CD14-positive monocyte (primary cell): ENCODE measurements around the gene ARHGAP30. TPM values are rescaled to one million over a fixed set of nuclear protein-coding genes. Genes with fewer than 3 reads are reported as not detected.

Experiments
- DNase-seq, 3 donors: peaks; one replicate each; pipeline ENCODE4 v3.0.0-alpha.2; 2011 to 2022
- H2AFZ ChIP-seq: 2 replicates; pipeline ENCODE4 v1.6.0; 2012; ENCODE audit warnings: mild to moderate bottlenecking, low read depth, low read length, inconsistent platforms; ENCODE audit not compliant: insufficient read depth, poor library complexity, severe bottlenecking
- H3K27ac ChIP-seq, 2 donors: 1 replicate in 1 of 2; 2 replicates in 1 of 2; pipeline ENCODE4 v1.5.1; 2012 to 2013; ENCODE audit warnings: low read length in 2 of 2, control low read depth in 1 of 2, inconsistent platforms in 1 of 2, low read depth in 1 of 2, mild to moderate bottlenecking in 1 of 2
- H3K27me3 ChIP-seq, 2 donors: one replicate each; pipeline versions ENCODE4 v1.6.0 to v1.6.1; 2011 to 2013; ENCODE audit warnings: low read length in 2 of 2; ENCODE audit not compliant: control insufficient read depth in 2 of 2, insufficient read depth in 2 of 2
- H3K36me3 ChIP-seq, 2 donors: replicated peaks in 1 of 2; 1 replicate in 1 of 2; 2 replicates in 1 of 2; pipeline versions ENCODE4 v1.5.1 to v1.6.1; 2012 to 2013; ENCODE audit warnings: low read length in 2 of 2, control low read depth in 1 of 2, inconsistent platforms in 1 of 2, mild to moderate bottlenecking in 1 of 2; ENCODE audit not compliant: insufficient read depth in 2 of 2, control insufficient read depth in 1 of 2
- H3K4me1 ChIP-seq, 2 donors: 1 replicate in 1 of 2; 2 replicates in 1 of 2; pipeline versions ENCODE4 v1.5.1 to v1.6.1; 2012 to 2013; ENCODE audit warnings: low read length in 2 of 2, control low read depth in 1 of 2, inconsistent platforms in 1 of 2, mild to moderate bottlenecking in 1 of 2, moderate library complexity in 1 of 2; ENCODE audit not compliant: insufficient read depth in 2 of 2, control insufficient read depth in 1 of 2
- H3K4me2 ChIP-seq: replicated peaks from 2 replicates; pipeline ENCODE3; 2012; ENCODE audit warnings: low read length, moderate library complexity, mild to moderate bottlenecking; ENCODE audit not compliant: poor library complexity, severe bottlenecking; ENCODE audit errors: extremely low read depth
- H3K4me3 ChIP-seq, 3 experiments: fragments of 200-600 bp in 1 of 3; sonication (generic) in 1 of 3; replicated peaks in 1 of 3; 1 replicate in 2 of 3; 2 replicates in 1 of 3; pipeline ENCODE4 v1.5.1; 2011 to 2013; ENCODE audit warnings: low read length in 3 of 3, mild to moderate bottlenecking in 3 of 3, control low read depth in 2 of 3, low read depth in 2 of 3, inconsistent platforms in 1 of 3, moderate library complexity in 1 of 3
- H3K79me2 ChIP-seq: 2 replicates; pipeline ENCODE4 v1.6.0; 2012; ENCODE audit warnings: mild to moderate bottlenecking, control low read depth, inconsistent platforms, low read length, moderate library complexity; ENCODE audit not compliant: insufficient read depth
- H3K9ac ChIP-seq: 2 replicates; pipeline ENCODE4 v1.6.0; 2017; ENCODE audit warnings: low read length, mild to moderate bottlenecking; ENCODE audit not compliant: insufficient read depth, poor library complexity, severe bottlenecking
- H3K9me3 ChIP-seq, 2 donors: replicated peaks in 1 of 2; 1 replicate in 1 of 2; 2 replicates in 1 of 2; pipeline versions ENCODE4 v1.5.1 to v1.6.1; 2012 to 2013; ENCODE audit warnings: low read length in 2 of 2, control low read depth in 1 of 2; ENCODE audit not compliant: control insufficient read depth in 1 of 2, insufficient read depth in 1 of 2
- H4K20me1 ChIP-seq: 2 replicates; pipeline ENCODE4 v1.6.0; 2012; ENCODE audit warnings: mild to moderate bottlenecking, low read length, control low read depth, moderate library complexity; ENCODE audit not compliant: insufficient read depth
- H3K27ac Mint-ChIP-seq, 7 donors: one replicate each; pipeline ENCODE4 v1.8.0; 2020; ENCODE audit warnings: mild to moderate bottlenecking in 7 of 7, mixed read lengths in 7 of 7, moderate library complexity in 6 of 7, inconsistent platforms in 2 of 7
- H3K27me3 Mint-ChIP-seq, 3 donors: one replicate each; pipeline ENCODE4 v1.8.0; 2021 to 2022; ENCODE audit warnings: low read depth in 3 of 3, mild to moderate bottlenecking in 3 of 3, mixed read lengths in 3 of 3, moderate library complexity in 3 of 3, inconsistent platforms in 1 of 3
- H3K36me3 Mint-ChIP-seq, 2 donors: one replicate each; pipeline ENCODE4 v1.8.0; 2020; ENCODE audit warnings: mixed read lengths in 2 of 2, inconsistent platforms in 1 of 2, mild to moderate bottlenecking in 1 of 2
- H3K4me1 Mint-ChIP-seq: one replicate; pipeline ENCODE4 v1.8.0; 2020; ENCODE audit warnings: mild to moderate bottlenecking, mixed read lengths
- H3K4me3 Mint-ChIP-seq, 2 donors: one replicate each; pipeline ENCODE4 v1.8.0; 2020; ENCODE audit warnings: mild to moderate bottlenecking in 2 of 2, mixed read lengths in 2 of 2, moderate library complexity in 1 of 2
- H3K9me3 Mint-ChIP-seq, 7 donors: one replicate each; pipeline ENCODE4 v1.8.0; 2020 to 2022; ENCODE audit warnings: mixed read lengths in 7 of 7, mild to moderate bottlenecking in 6 of 7, moderate library complexity in 6 of 7, inconsistent platforms in 2 of 7
- CTCF ChIP-seq: fragments of 200-600 bp; IDR thresholded peaks from one replicate; pipeline ENCODE4 v1.8.0; 2022; ENCODE audit warnings: antibody characterized with exemption, mild to moderate bottlenecking
- WGBS: methylation state at CpG from one replicate; pipeline ENCODE4 v1.1.5; 2013; ENCODE audit warnings: missing lambda C conversion rate; ENCODE audit not compliant: insufficient coverage; 5-methylcytosine and 5-hydroxymethylcytosine counted together
- intact Hi-C, 2 donors: fragments of 100-400 bp; cut with micrococcal nuclease; formaldehyde crosslinking; loops; one replicate each; pipeline versions ENCODE4 v1.15.0 to v1.15.1; 2023
- polyA plus RNA-seq, 3 donors: library from polyadenylated mRNA; depleted of rRNA in 1 of 3; unstranded in 2 of 3; stranded (reverse) in 1 of 3; fragments of 300-500 nt in 2 of 3; fragments of >200 nt in 1 of 3; fragmentation: Illumina TruSeq in 2 of 3; gene quantifications; 1 replicate in 2 of 3; 2 replicates in 1 of 3; pipeline ENCODE4 v1.2.3, GENCODE V29; 2012 to 2021

The ARHGAP30 gene
- polyA plus RNA-seq, 3 donors = 101 to 140 (median 129) TPM

GRCh38 chr1:161098210-161099068, 28.7 kb upstream of the ARHGAP30 start, which contains the start of gene KLHDC9:
Gene KLHDC9, plus strand, starts transcription at chr1:161098361. Its CDS starts 175 bp downstream, at chr1:161098536.
- H3K9me3 Mint-ChIP-seq = peaks cover 0 to 5% (median 0%) of the 10 kb centered on the region in 7 donors
- Histone ChIP-seq H3K4me2 (peak within 1 kb of the TSS; percentile 83), H3K4me1 (peaks cover 34 to 37% of the 10 kb centered on the region in 2 donors), H3K9ac (peak within 1 kb of the TSS; percentile 51), H4K20me1 (peaks cover 16% of the 10 kb centered on the region), H3K9me3 (no peaks in the 10 kb centered on the region), H3K79me2 (peaks cover 13% of the 10 kb centered on the region), H2AFZ (peak within 1 kb of the TSS; percentile 84), H3K4me3 (peak within 1 kb of the TSS; percentile 37 to 76 (median 60)), H3K36me3 (peaks cover 28 to 34% of the 10 kb centered on the region in 2 donors), H3K27ac (peak within 1 kb of the TSS in 1 of 2 donors; percentile 32), H3K27me3 (peaks cover 0 to 7% of the 10 kb centered on the region in 2 donors)
- H3K27me3 Mint-ChIP-seq = peaks cover 6 to 19% (median 10%) of the 10 kb centered on the region in 3 donors
- H3K4me3 Mint-ChIP-seq = peak within 1 kb of the TSS; percentile 78 to 88
- intact Hi-C loops = no loop called here
- peak within 1 kb of the TSS; percentile 60 to 90 (median 82) for H3K27ac Mint-ChIP-seq
- peaks cover 36 to 41% of the 10 kb centered on the region in 2 donors for H3K36me3 Mint-ChIP-seq
- no peak for TF ChIP-seq CTCF
- DNase-seq = peak in 1 of 3 donors; percentile 39
- 8% methylated on average over 69 of the region's 71 CpGs for WGBS
- peaks cover 43% of the 10 kb centered on the region for H3K4me1 Mint-ChIP-seq

- Histone ChIP-seq H3K4me2 (no peak overlapping the region), H4K20me1 (no peaks in the 10 kb centered on the region), H3K36me3 (peaks cover 19 to 24% of the 10 kb centered on the region in 2 donors), H3K4me1 (peaks cover 34 to 37% of the 10 kb centered on the region in 2 donors), H3K9ac (no peak overlapping the region), H3K4me3 (no peak overlapping the region), H3K9me3 (no peaks in the 10 kb centered on the region), H3K27ac (no peak overlapping the region), H3K27me3 (peaks cover 0 to 7% of the 10 kb centered on the region in 2 donors), H3K79me2 (no peaks in the 10 kb centered on the region), H2AFZ (no peak overlapping the region)
- Mint-ChIP-seq H3K9me3 (peaks cover 0 to 5% (median 0%) of the 10 kb centered on the region in 7 donors), H3K27ac (peak overlapping the region; percentile 65 to 88 (median 81)), H3K27me3 (peaks cover 7 to 22% (median 10%) of the 10 kb centered on the region in 3 donors), H3K36me3 (peaks cover 26 to 27% of the 10 kb centered on the region in 2 donors), H3K4me3 (peak overlapping the region in 1 of 2 donors; percentile 21), H3K4me1 (peaks cover 55% of the 10 kb centered on the region)
- TF ChIP-seq CTCF = no peak
- WGBS = no CpG with 5 or more reads among the region's 1 CpG
- DNase-seq = peak; percentile 53 to 90 (median 76)
- intact Hi-C loops = loop anchor here (2.0 kb wide), 4 partner anchors 14 to 42 kb away; partner anchors contain the start of gene ARHGAP30 (in 1 of the 2)
Observed at GRCh38 chr1:161096530-161096929, 26.8 kb upstream of the ARHGAP30 start.
